Esophagus muscularis mucosa (tissue), 4 donors: Measurements from ENCODE around the gene PTPN4. TPM values are rescaled to one million over a fixed set of nuclear protein-coding genes. Genes with fewer than 3 reads are reported as not detected.

Experiments used
- DNase-seq: peaks from one replicate; pipeline ENCODE4 v3.0.0-alpha.2; 2017; ENCODE audit errors: extremely low spot score
- H3K27ac ChIP-seq, 4 donors: fragments of 200-600 bp; sonication (generic); replicated peaks in 1 of 4; 1 replicate in 3 of 4; 2 replicates in 1 of 4; pipeline ENCODE4 v1.5.1; 2016 to 2019; ENCODE audit warnings: mild to moderate bottlenecking in 1 of 4
- H3K27me3 ChIP-seq, 4 donors: fragments of 200-600 bp; sonication (generic); one replicate each; pipeline versions ENCODE4 v1.5.1 to v1.6.0; 2016 to 2019
- H3K36me3 ChIP-seq, 4 donors: fragments of 200-600 bp; sonication (generic); one replicate each; pipeline ENCODE4 v1.5.1; 2016 to 2019
- H3K4me1 ChIP-seq, 4 donors: fragments of 200-600 bp; sonication (generic); one replicate each; pipeline ENCODE4 v1.5.1; 2016 to 2019
- H3K4me3 ChIP-seq, 4 donors: fragments of 200-600 bp; sonication (generic); 1 replicate in 2 of 4; 2 replicates in 2 of 4; pipeline ENCODE4 v1.5.1; 2016 to 2019; ENCODE audit warnings: mild to moderate bottlenecking in 4 of 4, moderate library complexity in 1 of 4
- H3K9me3 ChIP-seq, 4 donors: fragments of 200-600 bp; sonication (generic); 1 replicate in 3 of 4; 2 replicates in 1 of 4; pipeline ENCODE4 v1.5.1; 2016 to 2019
- CTCF ChIP-seq, 3 experiments: fragments of 200-600 bp in 2 of 3; fragments of 450-650 bp in 1 of 3; sonication (generic) in 2 of 3; IDR thresholded peaks; one replicate each; pipeline ENCODE4 v1.5.1; 2017 to 2019; ENCODE audit warnings: antibody characterized with exemption in 3 of 3, mild to moderate bottlenecking in 2 of 3, moderate library complexity in 1 of 3
- EP300 ChIP-seq: sonication (generic); formaldehyde crosslinking; IDR thresholded peaks from one replicate; pipeline ENCODE4 v1.6.1; 2017; ENCODE audit warnings: antibody characterized with exemption
- POLR2A ChIP-seq: fragments of 450-650 bp; IDR thresholded peaks from one replicate; pipeline ENCODE4 v1.6.1; 2017; ENCODE audit warnings: antibody characterized with exemption, moderate library complexity, mild to moderate bottlenecking, low read depth
- POLR2AphosphoS5 ChIP-seq, 2 donors: sonication (generic); formaldehyde crosslinking; IDR thresholded peaks; one replicate each; pipeline ENCODE4 v1.6.1; 2017; ENCODE audit warnings: antibody characterized with exemption in 2 of 2
- WGBS: methylation state at CpG from one replicate; pipeline ENCODE4 v1.1.5; 2018; 5-methylcytosine and 5-hydroxymethylcytosine counted together
- intact Hi-C: fragments of 100-400 bp; cut with DNase I; formaldehyde crosslinking; loops from one replicate; pipeline ENCODE4 v1.15.1; 2023
- total RNA-seq, 4 donors: library from RNA; depleted of rRNA; stranded (reverse); fragments of >200 nt; gene quantifications; one replicate each; pipeline versions ENCODE4 v1.1.0 to v1.2.1, GENCODE V29; 2016

Gene PTPN4
- total RNA-seq, 4 donors from 2014 or later: 21.3 to 39.9 (median 24.7) TPM

GRCh38 chr2:119837350-119837749, 77.6 kb downstream of the PTPN4 start:
- 96% methylated on average over 7 of the region's 12 CpGs for WGBS
- intact Hi-C loops: no loop called here

GRCh38 chr2:119837759-119838158, 78.0 kb downstream of the PTPN4 start:
- Histone ChIP-seq H3K4me1 (peaks cover 0 to 7% (median 3%) of the 10 kb centered on the region in 4 donors), H3K27me3 (no peaks in the 10 kb centered on the region), H3K4me3 (no peak overlapping the region), H3K9me3 (no peaks in the 10 kb centered on the region), H3K27ac (no peak overlapping the region), H3K36me3 (no peaks in the 10 kb centered on the region)
- no peak for DNase-seq
- no peak for TF ChIP-seq POLR2A
- WGBS: 86% methylated on average over 13 of the region's 13 CpGs
- intact Hi-C loops: no loop called here

More at GRCh38 chr2:119837350-119837749, 77.6 kb downstream of the PTPN4 start:
- no peaks in the 10 kb centered on the region for H3K36me3 ChIP-seq
- TF ChIP-seq EP300: no peak
- no peak for TF ChIP-seq POLR2A
- TF ChIP-seq CTCF (IDR thresholded peaks at IDR 0.05): no peak
- TF ChIP-seq POLR2AphosphoS5 (IDR thresholded peaks at IDR 0.05): no peak
- H3K27me3 ChIP-seq: no peaks in the 10 kb centered on the region
- no peak for DNase-seq
- H3K4me3 ChIP-seq: no peak overlapping the region
- no peaks in the 10 kb centered on the region for H3K9me3 ChIP-seq
- peaks cover 0 to 7% (median 3%) of the 10 kb centered on the region in 4 donors for H3K4me1 ChIP-seq
- H3K27ac ChIP-seq: no peak overlapping the region

GRCh38 chr2:119838179-119838578, 78.5 kb downstream of the PTPN4 start:
- TF ChIP-seq CTCF (IDR thresholded peaks at IDR 0.05) (no peak), POLR2A (no peak), EP300 (no peak), POLR2AphosphoS5 (IDR thresholded peaks at IDR 0.05) (no peak)
- DNase-seq: no peak
- Histone ChIP-seq H3K27ac (no peak overlapping the region), H3K4me3 (no peak overlapping the region), H3K27me3 (no peaks in the 10 kb centered on the region), H3K9me3 (no peaks in the 10 kb centered on the region), H3K36me3 (no peaks in the 10 kb centered on the region), H3K4me1 (peaks cover 0 to 7% (median 3%) of the 10 kb centered on the region in 4 donors)
- intact Hi-C loops: no loop called here
- 59% methylated on average over 5 of the region's 5 CpGs for WGBS

- DNase-seq: no peak
- TF ChIP-seq POLR2A (no peak), CTCF (IDR thresholded peaks at IDR 0.05) (no peak), POLR2AphosphoS5 (IDR thresholded peaks at IDR 0.05) (no peak), EP300 (no peak)
- intact Hi-C loops: no loop called here
- Histone ChIP-seq H3K27me3 (no peaks in the 10 kb centered on the region), H3K36me3 (no peaks in the 10 kb centered on the region), H3K27ac (no peak overlapping the region), H3K4me1 (peaks cover 0 to 7% (median 3%) of the 10 kb centered on the region in 4 donors), H3K9me3 (no peaks in the 10 kb centered on the region), H3K4me3 (no peak overlapping the region)
- WGBS: 82% methylated on average over 1 of the region's 1 CpG
These were observed 81.8 kb downstream of the PTPN4 start for GRCh38 chr2:119841550-119841949.

- H3K27ac ChIP-seq: no peak overlapping the region
- H3K9me3 ChIP-seq: no peaks in the 10 kb centered on the region
- H3K27me3 ChIP-seq: no peaks in the 10 kb centered on the region
- DNase-seq: no peak
- 93% methylated on average over 3 of the region's 3 CpGs for WGBS
- intact Hi-C loops: no loop called here
- no peak overlapping the region for H3K4me3 ChIP-seq
- H3K36me3 ChIP-seq: no peaks in the 10 kb centered on the region
- TF ChIP-seq POLR2AphosphoS5 (IDR thresholded peaks at IDR 0.05): no peak
- no peaks in the 10 kb centered on the region for H3K4me1 ChIP-seq
These were observed 86.3 kb downstream of the PTPN4 start for GRCh38 chr2:119846021-119846420.
